ENCODE results near the gene VPS35L.

GRCh38 chr16:19522760-19523159, 32.7 kb upstream of the VPS35L start:
- TF ChIP-seq CTCF (conservative IDR thresholded peaks at IDR 0.05 in 1 of 2, IDR thresholded peaks at IDR 0.05 in 1 of 2; ENCODE audit: extremely low read depth in 1 of 2, insufficient read depth in 1 of 2, low read depth in 1 of 2, low read length in 2 of 2) (no peak), EZH2 (IDR thresholded peaks at IDR 0.05; ENCODE audit: borderline replicate concordance, low read length) (no peak)
